Tibial nerve (tissue), 3 donors: ENCODE measurements around the gene CEP63.

Experiments
- POLR2A ChIP-seq, 2 donors: fragments of 450-650 bp; IDR thresholded peaks; one replicate each; pipeline ENCODE4 v1.6.1; 2017; ENCODE audit warnings: antibody characterized with exemption in 2 of 2, mild to moderate bottlenecking in 2 of 2, moderate library complexity in 2 of 2
- TF ChIP-seq, protein P1 (sequence below), 5 experiments: fragments of 200-600 bp in 3 of 5; fragments of 450-650 bp in 2 of 5; sonication (generic) in 3 of 5; IDR thresholded peaks; one replicate each; pipeline ENCODE4 v1.5.1; 2016 to 2019; ENCODE audit warnings: antibody characterized with exemption in 5 of 5, mild to moderate bottlenecking in 3 of 5, moderate library complexity in 2 of 5

DNA sequence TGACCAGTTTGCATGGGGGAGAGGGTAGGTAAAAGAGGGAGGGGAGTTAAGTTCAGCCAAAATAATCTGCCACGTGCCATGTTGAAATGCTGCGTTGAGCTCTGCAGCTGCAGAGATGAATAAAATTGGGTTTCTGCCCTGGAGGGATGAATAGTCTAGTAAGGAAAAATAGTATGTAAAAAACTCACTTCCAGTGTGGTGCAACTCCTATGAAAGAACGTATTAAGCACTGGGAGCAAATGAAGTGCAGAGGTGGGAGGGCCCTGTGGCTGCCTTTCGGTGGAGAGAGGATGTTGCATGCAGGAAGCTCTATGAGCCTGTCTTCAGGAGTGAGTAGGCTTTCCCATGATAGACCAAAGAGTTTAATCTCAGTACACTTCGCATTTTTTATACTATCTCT lies 8.6 kb downstream of the CEP63 start:
- TF ChIP-seq, protein P1, sequence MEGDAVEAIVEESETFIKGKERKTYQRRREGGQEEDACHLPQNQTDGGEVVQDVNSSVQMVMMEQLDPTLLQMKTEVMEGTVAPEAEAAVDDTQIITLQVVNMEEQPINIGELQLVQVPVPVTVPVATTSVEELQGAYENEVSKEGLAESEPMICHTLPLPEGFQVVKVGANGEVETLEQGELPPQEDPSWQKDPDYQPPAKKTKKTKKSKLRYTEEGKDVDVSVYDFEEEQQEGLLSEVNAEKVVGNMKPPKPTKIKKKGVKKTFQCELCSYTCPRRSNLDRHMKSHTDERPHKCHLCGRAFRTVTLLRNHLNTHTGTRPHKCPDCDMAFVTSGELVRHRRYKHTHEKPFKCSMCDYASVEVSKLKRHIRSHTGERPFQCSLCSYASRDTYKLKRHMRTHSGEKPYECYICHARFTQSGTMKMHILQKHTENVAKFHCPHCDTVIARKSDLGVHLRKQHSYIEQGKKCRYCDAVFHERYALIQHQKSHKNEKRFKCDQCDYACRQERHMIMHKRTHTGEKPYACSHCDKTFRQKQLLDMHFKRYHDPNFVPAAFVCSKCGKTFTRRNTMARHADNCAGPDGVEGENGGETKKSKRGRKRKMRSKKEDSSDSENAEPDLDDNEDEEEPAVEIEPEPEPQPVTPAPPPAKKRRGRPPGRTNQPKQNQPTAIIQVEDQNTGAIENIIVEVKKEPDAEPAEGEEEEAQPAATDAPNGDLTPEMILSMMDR (IDR thresholded peaks at IDR 0.05) = no peak
- no peak for TF ChIP-seq POLR2A (IDR thresholded peaks at IDR 0.05)
